Stomach (tissue), 4 donors: ENCODE data around the gene ACIN1.
"Not testable (repeated sequence)": the region's sequence is repeated elsewhere in the genome, so short reads cannot be mapped to it uniquely, and the experiment has no call there.

Experiments
- CTCF ChIP-seq, 7 experiments: fragments of 450-650 bp in 4 of 7; fragments of 200-600 bp in 3 of 7; sonication (generic) in 3 of 7; IDR thresholded peaks; one replicate each; pipeline ENCODE4 v1.5.1; 2016 to 2019; ENCODE audit warnings: antibody characterized with exemption in 7 of 7, control low read depth in 2 of 7, mild to moderate bottlenecking in 1 of 7
- POLR2A ChIP-seq, 4 donors: fragments of 450-650 bp; IDR thresholded peaks; one replicate each; pipeline ENCODE4 v1.6.1; 2016; ENCODE audit warnings: antibody characterized with exemption in 4 of 4, control low read depth in 2 of 4, mild to moderate bottlenecking in 1 of 4, moderate library complexity in 1 of 4
- POLR2AphosphoS5 ChIP-seq, 3 donors: sonication (generic); formaldehyde crosslinking; IDR thresholded peaks; one replicate each; pipeline ENCODE4 v1.6.1; 2016; ENCODE audit warnings: antibody characterized with exemption in 3 of 3

- TF ChIP-seq CTCF, POLR2A, POLR2AphosphoS5 (IDR thresholded peaks at IDR 0.05): not testable (repeated sequence)
Observed at GRCh38 chr14:23107620-23108019, 12.7 kb upstream of the ACIN1 start.
